HepG2 (cell line): ENCODE measurements around the gene LRRC40. TPM values are rescaled to one million over a fixed set of nuclear protein-coding genes. Genes with fewer than 3 reads are reported as not detected.

Experiments used
- HIVEP1 ChIP-seq: sonication (generic); formaldehyde crosslinking; IDR thresholded peaks from 2 replicates; pipeline ENCODE4 v1.4.0; 2020; ENCODE audit warnings: mild to moderate bottlenecking, missing genetic modification reagents
- KDM4B ChIP-seq: sonication (generic); formaldehyde crosslinking; IDR thresholded peaks from 2 replicates; pipeline ENCODE4 v1.4.0; 2020; ENCODE audit warnings: missing genetic modification reagents
- MBD4 ChIP-seq: IDR thresholded peaks from 2 replicates; pipeline ENCODE4 v1.6.1; 2012; ENCODE audit warnings: low read length, inconsistent platforms, borderline replicate concordance
- ZNF296 ChIP-seq: sonication (generic); formaldehyde crosslinking; conservative IDR thresholded peaks from 2 replicates; pipeline ENCODE4 v1.5.0; 2020; ENCODE audit warnings: mild to moderate bottlenecking, missing genetic modification reagents
- ZNF501 ChIP-seq: sonication (generic); formaldehyde crosslinking; IDR thresholded peaks from 2 replicates; pipeline ENCODE4 v1.5.1; 2020; ENCODE audit warnings: mild to moderate bottlenecking, moderate library complexity, missing genetic modification reagents
- ZNF552 ChIP-seq: sonication (generic); formaldehyde crosslinking; IDR thresholded peaks from 2 replicates; pipeline ENCODE4 v1.9.0; 2022; ENCODE audit warnings: missing genetic modification reagents, mild to moderate bottlenecking, borderline replicate concordance
- ZNF557 ChIP-seq: sonication (generic); formaldehyde crosslinking; IDR thresholded peaks from 2 replicates; pipeline ENCODE4 v1.4.0; 2020; ENCODE audit warnings: missing genetic modification reagents
- ZSCAN29 ChIP-seq: sonication (generic); formaldehyde crosslinking; conservative IDR thresholded peaks from 2 replicates; pipeline ENCODE4 v1.4.0; 2020; ENCODE audit warnings: mild to moderate bottlenecking, missing genetic modification reagents
- polyA plus RNA-seq, 8 experiments: library from polyadenylated mRNA; depleted of rRNA in 3 of 8; stranded (reverse) in 7 of 8; unstranded in 1 of 8; fragments of >200 nt; fragmentation: Illumina TruSeq in 4 of 8; extraction: Trizol in 4 of 8; gene quantifications; 2 replicates each; pipeline versions ENCODE4 v1.2.1 to v1.2.3, GENCODE V29; 2011 to 2016; ENCODE audit warnings: low read depth in 4 of 8, missing spikeins in 1 of 8, mixed read lengths in 1 of 8; ENCODE audit not compliant: insufficient read depth in 1 of 8
- total RNA-seq, 5 experiments: library from RNA; depleted of rRNA; stranded (reverse); fragments of >200 nt; fragmentation: Illumina TruSeq; extraction: Trizol; gene quantifications; 2 replicates each; pipeline ENCODE4 v1.2.3, GENCODE V29; 2016; ENCODE audit warnings: low read depth in 1 of 5
- TF ChIP-seq, protein P1 (sequence below): sonication (generic); formaldehyde crosslinking; IDR thresholded peaks from 2 replicates; pipeline ENCODE4 v1.5.0; 2020; ENCODE audit warnings: missing genetic modification reagents
- TF ChIP-seq, protein P2 (sequence below): sonication (generic); formaldehyde crosslinking; IDR thresholded peaks from 2 replicates; pipeline ENCODE4 v1.4.0; 2020; ENCODE audit warnings: missing genetic modification reagents
- TF ChIP-seq, protein P3 (sequence below): sonication (generic); formaldehyde crosslinking; IDR thresholded peaks from 2 replicates; pipeline ENCODE4 v1.5.0; 2020; ENCODE audit warnings: missing genetic modification reagents
- TF ChIP-seq, protein P4 (sequence below): sonication (generic); formaldehyde crosslinking; IDR thresholded peaks from 2 replicates; pipeline ENCODE4 v1.4.0; 2020; ENCODE audit warnings: mild to moderate bottlenecking, missing genetic modification reagents
- TF ChIP-seq, protein P5 (sequence below): sonication (generic); formaldehyde crosslinking; IDR thresholded peaks from 2 replicates; pipeline ENCODE4 v1.5.1; 2020; ENCODE audit warnings: missing genetic modification reagents, mild to moderate bottlenecking, borderline replicate concordance

Gene LRRC40
- total and polyA plus RNA-seq, 2 of the 13 experiments (the other 11 are each of a cell fraction or from before 2014, with no cell fraction given): 10.3 to 32.7 TPM

DNA sequence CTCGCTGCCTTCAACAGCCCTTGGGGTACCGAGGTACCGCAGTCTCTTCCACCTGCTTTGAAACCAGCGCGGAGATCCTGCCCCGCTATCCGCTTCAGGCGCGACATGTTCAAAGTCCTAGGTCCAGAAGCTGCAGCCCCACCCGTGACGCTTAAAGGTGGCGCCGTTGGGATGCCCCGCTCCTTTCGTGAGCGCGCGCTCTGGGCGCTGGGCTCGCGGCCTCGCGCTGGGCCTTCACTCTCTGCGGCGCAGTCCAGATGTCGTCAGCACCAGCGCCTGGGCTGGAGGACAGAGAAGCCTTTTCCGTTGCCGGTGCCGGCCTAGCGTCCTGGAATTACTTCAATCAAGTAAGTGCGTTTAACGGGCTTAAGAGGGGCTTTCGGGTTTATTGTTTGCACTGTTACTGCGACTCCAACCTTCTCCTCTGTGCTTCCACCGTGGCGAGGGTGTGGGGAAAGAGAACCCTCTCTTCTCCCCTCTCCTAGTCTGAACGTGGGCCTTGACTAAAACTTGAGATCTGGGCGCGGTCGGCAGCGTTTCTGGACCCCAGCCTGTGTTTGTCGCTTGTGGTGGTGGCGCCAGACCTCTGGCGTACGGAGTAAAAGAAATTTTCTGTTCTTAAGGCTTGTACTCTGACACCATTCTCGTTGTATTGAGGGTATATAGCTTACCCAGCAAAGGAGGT is at the start of gene LRRC40 (continued):
- TF ChIP-seq, protein P1, sequence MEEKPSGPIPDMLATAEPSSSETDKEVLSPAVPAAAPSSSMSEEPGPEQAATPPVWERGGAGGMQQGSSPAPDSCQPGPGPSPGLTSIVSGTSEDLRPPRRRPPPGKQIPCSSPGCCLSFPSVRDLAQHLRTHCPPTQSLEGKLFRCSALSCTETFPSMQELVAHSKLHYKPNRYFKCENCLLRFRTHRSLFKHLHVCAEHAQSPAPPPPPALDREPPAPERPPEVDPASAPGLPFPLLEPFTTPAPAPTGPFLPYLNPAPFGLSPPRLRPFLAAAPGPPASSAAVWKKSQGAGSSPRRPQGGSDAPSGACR (CRISPR knock-in tag): peak; percentile 95
- TF ChIP-seq, protein P2, sequence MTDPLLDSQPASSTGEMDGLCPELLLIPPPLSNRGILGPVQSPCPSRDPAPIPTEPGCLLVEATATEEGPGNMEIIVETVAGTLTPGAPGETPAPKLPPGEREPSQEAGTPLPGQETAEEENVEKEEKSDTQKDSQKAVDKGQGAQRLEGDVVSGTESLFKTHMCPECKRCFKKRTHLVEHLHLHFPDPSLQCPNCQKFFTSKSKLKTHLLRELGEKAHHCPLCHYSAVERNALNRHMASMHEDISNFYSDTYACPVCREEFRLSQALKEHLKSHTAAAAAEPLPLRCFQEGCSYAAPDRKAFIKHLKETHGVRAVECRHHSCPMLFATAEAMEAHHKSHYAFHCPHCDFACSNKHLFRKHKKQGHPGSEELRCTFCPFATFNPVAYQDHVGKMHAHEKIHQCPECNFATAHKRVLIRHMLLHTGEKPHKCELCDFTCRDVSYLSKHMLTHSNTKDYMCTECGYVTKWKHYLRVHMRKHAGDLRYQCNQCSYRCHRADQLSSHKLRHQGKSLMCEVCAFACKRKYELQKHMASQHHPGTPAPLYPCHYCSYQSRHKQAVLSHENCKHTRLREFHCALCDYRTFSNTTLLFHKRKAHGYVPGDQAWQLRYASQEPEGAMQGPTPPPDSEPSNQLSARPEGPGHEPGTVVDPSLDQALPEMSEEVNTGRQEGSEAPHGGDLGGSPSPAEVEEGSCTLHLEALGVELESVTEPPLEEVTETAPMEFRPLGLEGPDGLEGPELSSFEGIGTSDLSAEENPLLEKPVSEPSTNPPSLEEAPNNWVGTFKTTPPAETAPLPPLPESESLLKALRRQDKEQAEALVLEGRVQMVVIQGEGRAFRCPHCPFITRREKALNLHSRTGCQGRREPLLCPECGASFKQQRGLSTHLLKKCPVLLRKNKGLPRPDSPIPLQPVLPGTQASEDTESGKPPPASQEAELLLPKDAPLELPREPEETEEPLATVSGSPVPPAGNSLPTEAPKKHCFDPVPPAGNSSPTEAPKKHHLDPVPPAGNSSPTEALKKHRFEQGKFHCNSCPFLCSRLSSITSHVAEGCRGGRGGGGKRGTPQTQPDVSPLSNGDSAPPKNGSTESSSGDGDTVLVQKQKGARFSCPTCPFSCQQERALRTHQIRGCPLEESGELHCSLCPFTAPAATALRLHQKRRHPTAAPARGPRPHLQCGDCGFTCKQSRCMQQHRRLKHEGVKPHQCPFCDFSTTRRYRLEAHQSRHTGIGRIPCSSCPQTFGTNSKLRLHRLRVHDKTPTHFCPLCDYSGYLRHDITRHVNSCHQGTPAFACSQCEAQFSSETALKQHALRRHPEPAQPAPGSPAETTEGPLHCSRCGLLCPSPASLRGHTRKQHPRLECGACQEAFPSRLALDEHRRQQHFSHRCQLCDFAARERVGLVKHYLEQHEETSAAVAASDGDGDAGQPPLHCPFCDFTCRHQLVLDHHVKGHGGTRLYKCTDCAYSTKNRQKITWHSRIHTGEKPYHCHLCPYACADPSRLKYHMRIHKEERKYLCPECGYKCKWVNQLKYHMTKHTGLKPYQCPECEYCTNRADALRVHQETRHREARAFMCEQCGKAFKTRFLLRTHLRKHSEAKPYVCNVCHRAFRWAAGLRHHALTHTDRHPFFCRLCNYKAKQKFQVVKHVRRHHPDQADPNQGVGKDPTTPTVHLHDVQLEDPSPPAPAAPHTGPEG (CRISPR knock-in tag): peak; percentile 84
- TF ChIP-seq KDM4B (CRISPR knock-in tag): peak; percentile 93; the same call in 1 of the 2 replicates
- TF ChIP-seq, protein P3, sequence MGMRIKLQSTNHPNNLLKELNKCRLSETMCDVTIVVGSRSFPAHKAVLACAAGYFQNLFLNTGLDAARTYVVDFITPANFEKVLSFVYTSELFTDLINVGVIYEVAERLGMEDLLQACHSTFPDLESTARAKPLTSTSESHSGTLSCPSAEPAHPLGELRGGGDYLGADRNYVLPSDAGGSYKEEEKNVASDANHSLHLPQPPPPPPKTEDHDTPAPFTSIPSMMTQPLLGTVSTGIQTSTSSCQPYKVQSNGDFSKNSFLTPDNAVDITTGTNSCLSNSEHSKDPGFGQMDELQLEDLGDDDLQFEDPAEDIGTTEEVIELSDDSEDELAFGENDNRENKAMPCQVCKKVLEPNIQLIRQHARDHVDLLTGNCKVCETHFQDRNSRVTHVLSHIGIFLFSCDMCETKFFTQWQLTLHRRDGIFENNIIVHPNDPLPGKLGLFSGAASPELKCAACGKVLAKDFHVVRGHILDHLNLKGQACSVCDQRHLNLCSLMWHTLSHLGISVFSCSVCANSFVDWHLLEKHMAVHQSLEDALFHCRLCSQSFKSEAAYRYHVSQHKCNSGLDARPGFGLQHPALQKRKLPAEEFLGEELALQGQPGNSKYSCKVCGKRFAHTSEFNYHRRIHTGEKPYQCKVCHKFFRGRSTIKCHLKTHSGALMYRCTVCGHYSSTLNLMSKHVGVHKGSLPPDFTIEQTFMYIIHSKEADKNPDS (CRISPR knock-in tag): peak; percentile 88
- peak; percentile 97 for TF ChIP-seq ZNF501 (CRISPR knock-in tag)
- TF ChIP-seq, protein P4, sequence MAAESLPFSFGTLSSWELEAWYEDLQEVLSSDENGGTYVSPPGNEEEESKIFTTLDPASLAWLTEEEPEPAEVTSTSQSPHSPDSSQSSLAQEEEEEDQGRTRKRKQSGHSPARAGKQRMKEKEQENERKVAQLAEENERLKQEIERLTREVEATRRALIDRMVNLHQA (CRISPR knock-in tag): no peak
- TF ChIP-seq, protein P5, sequence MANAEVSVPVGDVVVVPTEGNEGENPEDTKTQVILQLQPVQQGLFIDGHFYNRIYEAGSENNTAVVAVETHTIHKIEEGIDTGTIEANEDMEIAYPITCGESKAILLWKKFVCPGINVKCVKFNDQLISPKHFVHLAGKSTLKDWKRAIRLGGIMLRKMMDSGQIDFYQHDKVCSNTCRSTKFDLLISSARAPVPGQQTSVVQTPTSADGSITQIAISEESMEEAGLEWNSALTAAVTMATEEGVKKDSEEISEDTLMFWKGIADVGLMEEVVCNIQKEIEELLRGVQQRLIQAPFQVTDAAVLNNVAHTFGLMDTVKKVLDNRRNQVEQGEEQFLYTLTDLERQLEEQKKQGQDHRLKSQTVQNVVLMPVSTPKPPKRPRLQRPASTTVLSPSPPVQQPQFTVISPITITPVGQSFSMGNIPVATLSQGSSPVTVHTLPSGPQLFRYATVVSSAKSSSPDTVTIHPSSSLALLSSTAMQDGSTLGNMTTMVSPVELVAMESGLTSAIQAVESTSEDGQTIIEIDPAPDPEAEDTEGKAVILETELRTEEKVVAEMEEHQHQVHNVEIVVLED (CRISPR knock-in tag): peak; percentile 87; the same call in 1 of the 2 replicates
- TF ChIP-seq MBD4: no peak
- no peak for TF ChIP-seq ZNF557 (CRISPR knock-in tag)
- no peak for TF ChIP-seq ZNF296 (CRISPR knock-in tag)
- no peak; the same call in 1 of the 2 replicates for TF ChIP-seq ZNF552 (CRISPR knock-in tag)
- TF ChIP-seq ZSCAN29 (CRISPR knock-in tag): no peak
- peak; percentile 95 for TF ChIP-seq HIVEP1
